NCI-H526 (cell line): ENCODE results near the gene PPP2R2B.
A peak's percentile ranks its signal among the peaks of the same experiment; 100 is the strongest.

Source experiments
- DNase-seq, 2 experiments: peaks; one replicate each; lab custom pipeline; 2025; lab: John Stamatoyannopoulos, UW

PPP2R2B gene

DNA sequence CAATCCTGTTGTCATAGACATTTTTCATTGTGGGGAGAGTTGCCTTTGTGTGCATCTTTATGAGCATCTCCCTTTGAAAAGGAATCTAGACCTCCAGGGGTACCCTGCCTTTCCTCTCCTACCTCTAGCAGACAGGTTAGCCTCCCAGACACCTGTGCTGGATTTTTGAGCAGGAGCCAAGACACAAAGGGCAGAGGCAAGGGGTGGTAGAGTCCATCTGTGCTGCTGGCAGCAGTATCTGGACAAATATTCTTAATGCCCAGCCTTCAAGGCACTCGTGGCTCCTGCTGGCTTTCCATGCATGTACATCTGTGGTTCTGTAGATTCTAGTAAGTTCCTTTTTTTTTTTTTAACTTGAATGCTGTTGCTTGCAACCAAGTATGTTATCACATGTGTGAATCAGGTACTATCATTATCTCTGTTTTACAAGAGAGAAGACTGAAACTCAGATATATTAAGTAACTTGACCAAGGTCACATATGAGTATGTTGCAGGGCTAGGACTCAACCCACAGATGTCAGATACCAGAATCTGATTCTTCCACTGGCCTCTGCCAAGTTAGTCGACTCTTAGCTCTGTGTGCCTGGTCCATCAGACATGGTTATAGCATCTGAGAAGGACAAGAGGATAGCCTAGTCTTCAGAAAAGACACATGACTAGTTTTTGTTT lies 329.6 kb downstream of the PPP2R2B start:
- no peak for DNase-seq

DNA sequence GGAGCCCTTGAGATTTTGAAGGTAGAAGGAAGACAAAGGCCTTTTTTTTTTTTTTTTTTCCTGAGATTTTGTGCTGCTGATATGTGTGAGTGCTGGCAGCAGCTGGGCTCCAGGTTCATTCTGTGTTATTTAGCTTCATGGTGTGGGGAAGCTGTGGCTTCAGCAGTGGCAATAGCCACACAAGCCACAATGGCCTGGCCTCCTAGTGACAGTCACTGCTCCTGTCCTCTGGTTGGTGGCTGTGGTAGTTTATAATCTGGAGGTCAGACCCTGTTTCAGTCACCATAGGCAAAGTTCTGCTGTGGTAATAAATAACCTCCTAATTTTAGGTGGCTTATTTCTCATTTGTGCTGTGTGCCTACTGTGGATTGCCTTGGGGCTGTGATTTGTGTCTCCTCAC lies 334.3 kb downstream of the PPP2R2B start:
- DNase-seq = no peak

DNA sequence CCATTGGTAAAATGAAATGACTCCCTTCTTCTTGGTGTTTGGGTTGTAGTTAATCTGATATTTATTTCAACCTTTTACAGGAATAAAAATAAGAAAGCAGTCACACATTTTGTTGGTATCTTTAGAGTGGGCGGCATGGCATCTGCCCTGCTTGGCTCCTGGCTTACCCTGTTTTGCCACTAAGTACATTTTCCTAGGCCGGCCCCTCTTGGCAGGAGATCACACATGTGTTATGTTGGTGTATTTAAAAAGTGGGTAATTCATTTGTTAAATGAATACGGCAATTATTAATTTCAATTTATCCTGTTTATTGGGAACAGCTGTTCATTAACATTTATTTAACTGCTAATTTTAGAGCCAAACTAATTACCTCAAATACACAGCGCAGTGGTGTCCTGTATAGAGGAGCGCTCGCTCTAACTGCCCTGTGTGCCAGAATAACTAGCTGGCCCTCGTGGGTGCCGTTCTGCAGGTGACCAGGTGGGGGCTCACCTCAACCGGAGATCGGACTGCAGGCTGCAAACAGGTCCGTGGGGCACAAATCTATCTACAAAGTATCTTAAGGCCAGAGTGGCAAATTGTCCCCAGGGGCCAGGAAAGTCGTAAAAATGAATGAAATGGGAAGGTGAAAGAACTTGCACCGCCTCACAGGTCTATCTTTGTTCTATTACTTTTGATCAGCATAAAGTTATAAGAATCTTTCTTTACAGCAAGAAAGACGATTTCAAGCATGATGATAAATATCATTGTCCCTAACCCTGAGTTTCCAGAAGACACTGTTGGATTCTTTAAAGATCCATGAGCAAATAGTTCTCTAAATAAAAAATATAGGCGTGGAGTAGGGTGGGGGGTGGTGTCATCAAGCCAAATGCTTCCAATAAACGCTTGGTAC lies 336.4 kb downstream of the PPP2R2B start:
- DNase-seq = peak; percentile 23 to 74

- no peak for DNase-seq
Observed at GRCh38 chr5:146540414-146540813, 338.1 kb downstream of the PPP2R2B start.

DNA sequence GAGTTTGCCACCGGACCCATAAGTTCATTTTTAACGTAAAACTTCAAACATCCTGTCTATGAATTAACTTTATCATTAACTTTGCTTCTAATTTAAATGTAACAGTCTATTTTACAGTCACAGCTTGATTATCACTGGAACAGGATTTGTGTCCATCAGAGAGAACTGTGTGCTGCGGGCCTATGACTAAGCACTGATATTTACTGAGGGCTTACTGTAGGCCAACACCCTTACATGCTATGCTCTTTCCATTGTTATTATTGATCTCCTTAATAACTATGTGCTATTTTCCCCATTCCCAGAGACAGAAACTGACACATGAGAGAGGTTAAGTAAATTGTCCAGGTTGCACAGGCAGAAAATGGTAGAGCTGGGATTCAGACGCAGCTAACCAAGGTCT lies 338.6 kb downstream of the PPP2R2B start:
- no peak for DNase-seq

DNA sequence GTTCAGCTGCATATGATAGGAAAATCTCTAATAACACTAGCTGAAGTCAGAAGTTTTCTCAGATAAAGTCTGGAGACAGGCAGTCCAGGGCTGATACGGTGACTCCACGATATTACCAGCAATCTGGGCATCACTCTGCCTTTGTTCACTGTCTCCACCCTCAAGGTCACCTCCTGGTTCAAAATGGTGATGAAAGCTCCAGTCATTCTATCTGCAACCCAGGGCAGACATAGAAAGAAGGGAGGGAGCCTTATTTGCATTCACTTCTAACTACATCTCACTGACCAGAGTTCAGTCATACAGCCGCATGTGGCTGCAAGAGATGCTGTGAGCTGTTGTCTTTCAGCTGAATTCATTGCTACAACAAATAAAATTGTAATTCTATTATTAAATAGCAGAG lies 340.1 kb downstream of the PPP2R2B start:
- peak in 1 of 2 experiments; percentile 25 for DNase-seq

DNA sequence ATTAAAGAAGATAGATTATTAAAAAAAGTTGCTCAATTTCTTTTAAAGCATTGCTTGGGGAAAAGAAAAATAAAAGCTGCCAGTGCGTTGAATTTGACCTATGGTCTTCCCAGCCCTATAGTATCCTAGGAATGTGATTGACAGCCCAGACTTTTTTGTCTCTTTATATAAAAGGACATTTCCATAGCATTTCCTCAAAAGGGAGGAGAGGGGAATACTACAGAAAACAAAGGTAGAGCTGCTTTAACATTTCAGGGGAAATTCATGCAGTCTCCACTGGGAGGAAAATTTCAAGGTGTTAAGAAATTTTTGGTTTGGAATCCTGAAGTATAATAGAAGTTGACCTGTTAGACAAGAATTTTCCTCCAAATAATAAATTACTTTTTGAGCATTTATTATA lies 344.7 kb downstream of the PPP2R2B start:
- no peak for DNase-seq

GRCh38 chr5:146533260-146533857 lies 345.2 kb downstream of the PPP2R2B start:
- peak; percentile 27 to 78 for DNase-seq
